Measurements from ENCODE around the gene COL11A2. TPM values are rescaled to one million over a fixed set of nuclear protein-coding genes. Genes with fewer than 3 reads are reported as not detected.

COL11A2 gene
- total and polyA plus RNA-seq, 2 of the 13 experiments (the other 11 are each of a cell fraction or from before 2014, with no cell fraction given): 0.55 TPM

DNA sequence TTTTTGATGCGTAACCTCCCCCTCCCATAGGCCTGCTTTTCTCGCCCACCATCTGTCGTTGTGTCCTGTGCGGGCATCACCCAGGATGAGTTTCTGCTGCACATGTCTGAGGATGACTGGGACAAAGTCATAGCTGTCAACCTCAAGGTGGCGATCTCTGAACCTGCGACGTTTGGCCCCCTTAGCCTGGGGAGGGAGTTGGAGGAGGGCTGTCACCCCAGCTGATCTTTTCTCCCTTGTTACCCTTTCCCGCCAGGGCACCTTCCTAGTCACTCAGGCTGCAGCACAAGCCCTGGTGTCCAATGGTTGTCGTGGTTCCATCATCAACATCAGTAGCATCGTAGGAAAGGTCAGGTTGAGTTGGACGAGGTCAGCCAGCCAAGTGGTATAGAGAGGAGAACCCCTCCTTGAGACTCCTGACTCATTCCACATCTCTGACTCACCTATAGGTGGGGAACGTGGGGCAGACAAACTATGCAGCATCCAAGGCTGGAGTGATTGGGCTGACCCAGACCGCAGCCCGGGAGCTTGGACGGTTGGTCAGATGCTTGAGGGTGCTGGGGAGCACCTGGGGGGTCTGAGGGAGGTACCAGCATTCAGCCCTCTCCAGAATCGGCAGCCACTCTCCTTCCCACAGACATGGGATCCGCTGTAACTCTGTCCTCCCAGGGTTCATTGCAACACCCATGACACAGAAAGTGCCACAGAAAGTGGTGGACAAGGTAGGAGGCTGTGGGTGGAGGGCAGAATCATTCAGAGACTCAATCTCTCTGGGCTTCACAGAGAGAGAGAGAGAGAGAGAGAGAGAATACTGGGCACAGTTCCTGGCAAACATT lies 13.1 kb upstream of the COL11A2 start (continued):
- TF ChIP-seq, protein P1, sequence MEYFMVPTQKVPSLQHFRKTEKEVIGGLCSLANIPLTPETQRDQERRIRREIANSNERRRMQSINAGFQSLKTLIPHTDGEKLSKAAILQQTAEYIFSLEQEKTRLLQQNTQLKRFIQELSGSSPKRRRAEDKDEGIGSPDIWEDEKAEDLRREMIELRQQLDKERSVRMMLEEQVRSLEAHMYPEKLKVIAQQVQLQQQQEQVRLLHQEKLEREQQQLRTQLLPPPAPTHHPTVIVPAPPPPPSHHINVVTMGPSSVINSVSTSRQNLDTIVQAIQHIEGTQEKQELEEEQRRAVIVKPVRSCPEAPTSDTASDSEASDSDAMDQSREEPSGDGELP (IDR thresholded peaks at IDR 0.05; ENCODE audit: borderline replicate concordance, low read depth): peak; percentile 36; the same call in 1 of the 2 replicates
- TF ChIP-seq ZNF572 (CRISPR knock-in tag; IDR thresholded peaks at IDR 0.05) (0 out of 2 replicates have a peak, but pooled peaks have one; percentile 39), THAP11 (CRISPR knock-in tag; IDR thresholded peaks at IDR 0.05) (no peak), XRCC5 (optimal IDR thresholded peaks at IDR 0.05; ENCODE audit: low read length) (peak; percentile 47)
- TF ChIP-seq, protein P2, sequence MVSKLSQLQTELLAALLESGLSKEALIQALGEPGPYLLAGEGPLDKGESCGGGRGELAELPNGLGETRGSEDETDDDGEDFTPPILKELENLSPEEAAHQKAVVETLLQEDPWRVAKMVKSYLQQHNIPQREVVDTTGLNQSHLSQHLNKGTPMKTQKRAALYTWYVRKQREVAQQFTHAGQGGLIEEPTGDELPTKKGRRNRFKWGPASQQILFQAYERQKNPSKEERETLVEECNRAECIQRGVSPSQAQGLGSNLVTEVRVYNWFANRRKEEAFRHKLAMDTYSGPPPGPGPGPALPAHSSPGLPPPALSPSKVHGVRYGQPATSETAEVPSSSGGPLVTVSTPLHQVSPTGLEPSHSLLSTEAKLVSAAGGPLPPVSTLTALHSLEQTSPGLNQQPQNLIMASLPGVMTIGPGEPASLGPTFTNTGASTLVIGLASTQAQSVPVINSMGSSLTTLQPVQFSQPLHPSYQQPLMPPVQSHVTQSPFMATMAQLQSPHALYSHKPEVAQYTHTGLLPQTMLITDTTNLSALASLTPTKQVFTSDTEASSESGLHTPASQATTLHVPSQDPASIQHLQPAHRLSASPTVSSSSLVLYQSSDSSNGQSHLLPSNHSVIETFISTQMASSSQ (IDR thresholded peaks at IDR 0.05; ENCODE audit: low read depth): no peak
- TF ChIP-seq, protein P2 (CRISPR knock-in tag; IDR thresholded peaks at IDR 0.05; ENCODE audit: borderline replicate concordance): 0 out of 2 replicates have a peak, but pooled peaks have one; percentile 2
- TF ChIP-seq, protein P3, sequence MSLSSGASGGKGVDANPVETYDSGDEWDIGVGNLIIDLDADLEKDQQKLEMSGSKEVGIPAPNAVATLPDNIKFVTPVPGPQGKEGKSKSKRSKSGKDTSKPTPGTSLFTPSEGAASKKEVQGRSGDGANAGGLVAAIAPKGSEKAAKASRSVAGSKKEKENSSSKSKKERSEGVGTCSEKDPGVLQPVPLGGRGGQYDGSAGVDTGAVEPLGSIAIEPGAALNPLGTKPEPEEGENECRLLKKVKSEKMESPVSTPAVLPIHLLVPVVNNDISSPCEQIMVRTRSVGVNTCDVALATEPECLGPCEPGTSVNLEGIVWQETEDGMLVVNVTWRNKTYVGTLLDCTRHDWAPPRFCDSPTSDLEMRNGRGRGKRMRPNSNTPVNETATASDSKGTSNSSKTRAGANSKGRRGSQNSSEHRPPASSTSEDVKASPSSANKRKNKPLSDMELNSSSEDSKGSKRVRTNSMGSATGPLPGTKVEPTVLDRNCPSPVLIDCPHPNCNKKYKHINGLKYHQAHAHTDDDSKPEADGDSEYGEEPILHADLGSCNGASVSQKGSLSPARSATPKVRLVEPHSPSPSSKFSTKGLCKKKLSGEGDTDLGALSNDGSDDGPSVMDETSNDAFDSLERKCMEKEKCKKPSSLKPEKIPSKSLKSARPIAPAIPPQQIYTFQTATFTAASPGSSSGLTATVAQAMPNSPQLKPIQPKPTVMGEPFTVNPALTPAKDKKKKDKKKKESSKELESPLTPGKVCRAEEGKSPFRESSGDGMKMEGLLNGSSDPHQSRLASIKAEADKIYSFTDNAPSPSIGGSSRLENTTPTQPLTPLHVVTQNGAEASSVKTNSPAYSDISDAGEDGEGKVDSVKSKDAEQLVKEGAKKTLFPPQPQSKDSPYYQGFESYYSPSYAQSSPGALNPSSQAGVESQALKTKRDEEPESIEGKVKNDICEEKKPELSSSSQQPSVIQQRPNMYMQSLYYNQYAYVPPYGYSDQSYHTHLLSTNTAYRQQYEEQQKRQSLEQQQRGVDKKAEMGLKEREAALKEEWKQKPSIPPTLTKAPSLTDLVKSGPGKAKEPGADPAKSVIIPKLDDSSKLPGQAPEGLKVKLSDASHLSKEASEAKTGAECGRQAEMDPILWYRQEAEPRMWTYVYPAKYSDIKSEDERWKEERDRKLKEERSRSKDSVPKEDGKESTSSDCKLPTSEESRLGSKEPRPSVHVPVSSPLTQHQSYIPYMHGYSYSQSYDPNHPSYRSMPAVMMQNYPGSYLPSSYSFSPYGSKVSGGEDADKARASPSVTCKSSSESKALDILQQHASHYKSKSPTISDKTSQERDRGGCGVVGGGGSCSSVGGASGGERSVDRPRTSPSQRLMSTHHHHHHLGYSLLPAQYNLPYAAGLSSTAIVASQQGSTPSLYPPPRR (CRISPR knock-in tag; IDR thresholded peaks at IDR 0.05; ENCODE audit: borderline replicate concordance): no peak
